Memory B cell (primary cell): ENCODE measurements around the gene LRP8.
A peak's percentile ranks its signal among the peaks of the same experiment; 100 is the strongest.

Experiments used
- ATAC-seq: fragments of 150-1000 bp; cut with Tn5 transposase; 2 replicates; pipeline ENCODE4 v1.10.0; 2021; ENCODE audit warnings: low read depth, mild to moderate bottlenecking, moderate library complexity
- DNase-seq, 2 donors: peaks; one replicate each; pipeline ENCODE4 v3.0.0; 2022; ENCODE audit warnings: low spot score in 2 of 2
- H3K27ac Mint-ChIP-seq: one replicate; pipeline ENCODE4 v1.8.0; 2022; ENCODE audit warnings: mild to moderate bottlenecking, moderate library complexity, mixed read lengths
- H3K27me3 Mint-ChIP-seq: one replicate; pipeline ENCODE4 v1.8.0; 2022; ENCODE audit warnings: mixed read lengths
- H3K36me3 Mint-ChIP-seq: one replicate; pipeline ENCODE4 v1.8.0; 2022; ENCODE audit warnings: mild to moderate bottlenecking, mixed read lengths
- H3K4me1 Mint-ChIP-seq: one replicate; pipeline ENCODE4 v1.8.0; 2022; ENCODE audit warnings: mixed read lengths
- H3K4me3 Mint-ChIP-seq: one replicate; pipeline ENCODE4 v1.8.0; 2022; ENCODE audit warnings: mild to moderate bottlenecking, moderate library complexity, mixed read lengths
- H3K9me3 Mint-ChIP-seq: one replicate; pipeline ENCODE4 v1.8.0; 2022; ENCODE audit warnings: mixed read lengths

Gene LRP8

DNA sequence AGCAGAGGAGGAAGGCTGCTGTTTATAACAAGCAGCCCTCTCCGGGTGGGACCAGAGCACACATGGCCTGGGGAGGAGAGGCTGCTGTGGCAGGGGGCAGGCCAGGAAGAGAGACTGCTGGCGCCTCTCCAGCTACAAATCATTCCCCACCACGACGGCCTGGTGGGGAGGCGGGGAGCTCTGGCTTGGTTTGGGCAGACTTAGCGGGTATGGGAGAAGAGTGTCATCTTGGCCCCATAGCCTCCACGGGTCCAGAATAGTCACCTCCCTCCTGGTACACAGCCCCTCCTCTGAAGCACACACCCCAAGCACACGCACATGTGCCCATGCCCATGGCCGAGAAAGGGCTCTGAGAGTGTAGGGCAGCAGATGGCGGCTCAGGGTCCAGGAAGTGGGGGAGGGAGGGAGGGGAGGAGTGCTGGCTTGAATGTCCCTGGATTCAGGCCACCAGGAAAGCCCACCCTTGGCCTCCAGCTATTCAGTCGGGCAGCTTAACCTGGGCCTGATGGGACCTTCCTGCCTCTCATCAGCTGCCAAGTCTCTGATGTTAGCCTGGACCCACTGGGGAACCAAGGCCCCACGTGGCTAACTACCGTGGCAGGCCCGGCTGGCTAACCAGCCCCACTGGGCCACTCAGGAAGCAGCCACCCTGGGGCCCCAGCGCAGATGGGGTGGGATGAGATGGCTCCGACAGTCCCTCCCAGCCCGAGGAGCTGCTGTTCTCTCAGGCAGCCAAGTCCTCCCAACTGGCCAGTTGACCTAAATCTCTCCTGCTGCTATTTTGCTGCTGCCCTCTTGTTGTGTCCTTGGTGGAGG lies 10.9 kb downstream of the LRP8 start:
- Mint-ChIP-seq H3K4me3 (no peak overlapping the region), H3K4me1 (peaks cover 20% of the 10 kb centered on the region), H3K27ac (no peak overlapping the region), H3K27me3 (no peaks in the 10 kb centered on the region), H3K9me3 (no peaks in the 10 kb centered on the region), H3K36me3 (no peaks in the 10 kb centered on the region)
- ATAC-seq (no peak), DNase-seq (no peak)

DNA sequence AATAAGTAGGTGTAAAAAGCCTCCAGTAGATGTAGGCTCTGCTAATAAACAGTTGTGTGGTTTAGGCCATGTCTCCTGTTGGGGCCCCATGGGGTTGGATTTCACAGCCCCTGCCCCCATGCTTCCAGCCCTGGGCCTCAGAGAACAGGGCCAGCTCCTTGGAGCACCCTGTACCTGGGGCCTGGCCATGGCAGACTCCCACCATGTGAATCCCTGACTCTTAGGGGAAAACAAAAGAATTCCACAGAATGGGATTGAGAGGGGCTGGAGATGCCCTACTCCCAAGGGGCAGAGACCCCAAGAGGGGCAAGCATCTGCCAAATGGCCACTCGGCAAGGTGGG lies 11.5 kb downstream of the LRP8 start:
- Mint-ChIP-seq H3K36me3 (no peaks in the 10 kb centered on the region), H3K4me3 (no peak overlapping the region), H3K9me3 (no peaks in the 10 kb centered on the region), H3K4me1 (peaks cover 18% of the 10 kb centered on the region), H3K27ac (no peak overlapping the region), H3K27me3 (no peaks in the 10 kb centered on the region)
- no peak for ATAC-seq
- no peak for DNase-seq

DNA sequence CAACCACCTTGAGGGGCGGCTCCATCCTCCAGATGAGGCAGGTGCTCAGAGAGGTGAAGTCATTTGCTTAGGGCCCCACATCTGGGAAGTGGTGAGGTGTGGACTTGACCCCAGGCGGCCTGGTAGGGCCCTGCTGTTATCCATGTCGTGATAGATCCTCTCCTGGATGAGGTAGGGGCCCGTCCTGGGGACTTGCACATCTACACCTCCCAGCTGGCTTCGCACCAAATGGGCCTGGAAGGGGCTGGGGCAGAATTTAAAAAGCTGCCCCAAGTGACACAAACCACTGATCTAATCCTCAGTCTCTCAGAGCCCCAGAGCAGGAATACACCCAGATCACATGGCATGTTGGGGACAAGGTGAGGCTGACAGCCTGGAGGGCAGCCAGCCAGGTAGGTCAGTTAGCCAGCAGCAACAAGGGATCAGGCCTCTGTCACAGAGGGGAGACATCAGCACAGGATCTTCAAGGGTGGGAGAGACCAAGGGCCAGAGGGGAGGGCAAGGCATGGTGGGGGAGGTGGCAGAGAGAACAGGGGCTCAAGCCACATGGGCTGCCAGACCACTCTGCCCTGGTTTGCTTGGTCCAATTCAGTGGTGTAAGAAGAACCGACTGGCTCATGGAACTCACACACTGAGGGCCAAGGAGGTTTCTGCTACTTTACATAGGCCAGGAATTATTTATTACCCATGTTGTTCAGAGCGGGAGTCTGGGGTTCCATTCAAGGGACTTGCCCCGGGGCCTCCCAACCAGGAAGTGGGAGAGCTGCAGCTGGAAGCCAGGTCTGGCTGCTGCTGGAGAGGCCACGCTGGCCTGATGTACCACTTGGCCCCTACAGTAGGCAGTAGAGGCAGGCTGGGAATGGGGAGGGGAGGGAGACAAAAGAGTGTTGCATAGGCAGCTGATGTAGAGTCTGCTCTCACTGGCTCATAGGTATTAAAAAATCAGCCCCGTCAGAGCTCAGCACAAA lies 12.1 kb downstream of the LRP8 start:
- Mint-ChIP-seq H3K36me3 (no peaks in the 10 kb centered on the region), H3K27ac (peak overlapping the region; percentile 19), H3K27me3 (no peaks in the 10 kb centered on the region), H3K9me3 (no peaks in the 10 kb centered on the region), H3K4me1 (peaks cover 15% of the 10 kb centered on the region), H3K4me3 (no peak overlapping the region)
- ATAC-seq (no peak), DNase-seq (no peak)

DNA sequence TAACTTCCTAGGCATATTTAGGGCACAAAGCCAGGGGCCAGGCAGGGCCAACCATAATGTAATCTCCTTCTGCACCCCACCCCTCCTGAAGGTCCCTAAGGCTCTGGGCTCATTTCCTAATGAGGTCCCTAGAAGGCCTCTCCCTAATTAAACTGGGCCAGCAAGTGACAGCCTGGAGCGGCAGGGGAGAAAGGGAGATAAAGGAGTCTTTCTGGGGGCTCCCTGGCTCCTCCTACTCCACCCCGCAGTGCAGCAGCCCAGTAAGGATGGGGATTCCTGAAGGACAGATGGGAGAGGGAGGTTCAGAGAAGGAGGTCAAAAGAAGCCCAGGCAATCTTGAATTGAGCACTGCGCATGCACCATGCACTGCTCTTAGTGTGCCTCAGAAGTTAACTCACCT lies 12.8 kb downstream of the LRP8 start:
- Mint-ChIP-seq H3K4me1 (peaks cover 15% of the 10 kb centered on the region), H3K36me3 (no peaks in the 10 kb centered on the region), H3K4me3 (no peak overlapping the region), H3K27me3 (no peaks in the 10 kb centered on the region), H3K27ac (no peak overlapping the region), H3K9me3 (no peaks in the 10 kb centered on the region)
- ATAC-seq (no peak), DNase-seq (no peak)

DNA sequence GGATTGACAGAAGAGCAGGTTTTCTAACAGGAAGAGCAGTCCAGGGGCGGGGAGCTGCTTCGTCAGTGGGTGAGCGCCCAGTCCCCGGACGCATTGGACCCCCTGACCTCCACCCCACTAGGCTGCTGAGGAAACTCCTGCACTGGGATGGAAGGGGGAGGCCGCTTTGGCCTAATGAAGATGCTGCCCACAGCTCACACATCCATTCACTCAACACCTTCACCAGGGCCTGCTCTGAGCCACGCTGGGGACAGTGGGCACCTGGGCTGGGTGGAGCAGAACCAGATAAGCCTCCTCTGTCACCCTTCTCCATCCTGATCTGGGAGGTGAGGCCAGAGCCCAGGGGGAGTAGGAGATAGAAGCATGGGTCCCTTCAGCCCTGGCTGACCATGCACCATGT lies 13.3 kb downstream of the LRP8 start:
- Mint-ChIP-seq H3K4me3 (no peak overlapping the region), H3K27ac (no peak overlapping the region), H3K27me3 (no peaks in the 10 kb centered on the region), H3K9me3 (no peaks in the 10 kb centered on the region), H3K4me1 (peaks cover 15% of the 10 kb centered on the region), H3K36me3 (no peaks in the 10 kb centered on the region)
- DNase-seq = no peak
- no peak for ATAC-seq

DNA sequence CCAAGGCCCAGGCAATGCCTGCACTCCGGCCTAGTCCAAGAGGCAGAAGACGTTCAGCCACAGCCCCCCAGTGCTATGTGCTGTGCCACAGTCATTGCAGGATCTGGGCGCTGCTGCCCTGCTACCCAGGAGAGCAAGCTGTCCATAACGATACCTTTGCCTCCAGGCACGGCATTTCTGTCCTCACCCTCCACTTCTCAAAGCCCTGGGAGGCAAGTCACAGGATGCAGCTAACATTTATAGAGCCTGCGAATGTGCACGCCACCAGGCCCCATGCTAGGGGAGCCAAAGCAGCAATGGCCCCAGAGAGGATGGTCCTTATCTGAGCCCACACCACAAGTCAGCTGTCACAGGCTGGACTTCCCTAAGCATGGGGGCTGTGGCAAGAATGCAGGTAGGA lies 13.8 kb downstream of the LRP8 start:
- H3K9me3 Mint-ChIP-seq = no peaks in the 10 kb centered on the region
- no peaks in the 10 kb centered on the region for H3K36me3 Mint-ChIP-seq
- H3K27ac Mint-ChIP-seq = peak overlapping the region; percentile 30
- ATAC-seq = no peak
- no peak for DNase-seq
- peaks cover 15% of the 10 kb centered on the region for H3K4me1 Mint-ChIP-seq
- H3K4me3 Mint-ChIP-seq = no peak overlapping the region
- no peaks in the 10 kb centered on the region for H3K27me3 Mint-ChIP-seq

DNA sequence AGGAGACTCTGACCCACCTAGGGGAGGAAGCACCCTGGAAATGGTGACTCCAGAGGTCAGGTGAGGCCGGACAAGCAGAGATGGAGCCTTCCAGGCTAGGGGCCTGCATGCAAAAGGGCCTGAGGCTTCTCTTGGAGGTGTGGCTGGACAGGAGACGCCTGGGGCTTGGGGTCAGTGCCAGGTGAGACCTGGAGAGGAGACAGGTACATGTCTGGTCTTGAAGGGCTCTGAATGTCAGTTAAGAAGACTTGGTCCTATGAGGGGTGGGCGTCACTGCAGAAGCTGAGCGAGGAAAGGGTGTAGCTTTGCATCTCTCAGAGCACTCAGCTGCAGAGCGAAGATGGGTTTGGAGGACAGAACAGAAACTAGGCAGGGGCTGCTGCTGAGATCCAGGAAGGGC lies 14.3 kb downstream of the LRP8 start:
- DNase-seq (no peak), ATAC-seq (no peak)
- Mint-ChIP-seq H3K27me3 (no peaks in the 10 kb centered on the region), H3K27ac (peak overlapping the region; percentile 30), H3K9me3 (no peaks in the 10 kb centered on the region), H3K4me1 (peaks cover 15% of the 10 kb centered on the region), H3K36me3 (no peaks in the 10 kb centered on the region), H3K4me3 (no peak overlapping the region)

DNA sequence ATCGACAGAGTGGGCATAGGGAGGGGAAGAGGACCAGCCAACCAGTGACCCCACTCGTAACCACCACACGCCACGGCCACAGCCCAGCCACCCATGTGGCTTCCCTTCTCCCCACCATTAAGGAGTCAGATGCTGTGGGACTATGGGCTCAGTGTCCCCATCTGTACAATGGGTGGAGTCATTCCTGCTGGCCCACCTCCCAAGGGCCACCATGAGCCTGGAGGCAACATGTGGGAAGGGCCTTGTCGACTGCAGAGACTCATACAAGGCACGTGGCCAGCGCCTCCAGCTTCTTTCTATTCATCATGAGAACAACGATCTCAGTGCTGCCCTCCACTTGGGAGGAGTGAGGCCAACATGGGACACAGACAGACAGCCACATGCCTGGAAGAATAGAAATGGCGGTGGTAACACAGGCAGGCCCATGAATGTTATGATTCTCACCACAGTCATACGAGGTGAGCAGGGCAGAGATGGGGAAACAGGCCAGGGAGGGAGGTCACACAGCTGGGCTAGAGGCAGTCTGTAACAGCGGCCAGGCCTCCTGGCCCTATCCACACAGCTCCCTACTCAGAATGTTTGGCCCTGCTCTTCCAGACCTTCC lies 16.1 kb downstream of the LRP8 start:
- no peaks in the 10 kb centered on the region for H3K27me3 Mint-ChIP-seq
- H3K4me3 Mint-ChIP-seq = no peak overlapping the region
- H3K9me3 Mint-ChIP-seq = no peaks in the 10 kb centered on the region
- peak overlapping the region; percentile 43 for H3K27ac Mint-ChIP-seq
- H3K4me1 Mint-ChIP-seq = peaks cover 7% of the 10 kb centered on the region
- no peaks in the 10 kb centered on the region for H3K36me3 Mint-ChIP-seq
- DNase-seq = no peak
- ATAC-seq = no peak

DNA sequence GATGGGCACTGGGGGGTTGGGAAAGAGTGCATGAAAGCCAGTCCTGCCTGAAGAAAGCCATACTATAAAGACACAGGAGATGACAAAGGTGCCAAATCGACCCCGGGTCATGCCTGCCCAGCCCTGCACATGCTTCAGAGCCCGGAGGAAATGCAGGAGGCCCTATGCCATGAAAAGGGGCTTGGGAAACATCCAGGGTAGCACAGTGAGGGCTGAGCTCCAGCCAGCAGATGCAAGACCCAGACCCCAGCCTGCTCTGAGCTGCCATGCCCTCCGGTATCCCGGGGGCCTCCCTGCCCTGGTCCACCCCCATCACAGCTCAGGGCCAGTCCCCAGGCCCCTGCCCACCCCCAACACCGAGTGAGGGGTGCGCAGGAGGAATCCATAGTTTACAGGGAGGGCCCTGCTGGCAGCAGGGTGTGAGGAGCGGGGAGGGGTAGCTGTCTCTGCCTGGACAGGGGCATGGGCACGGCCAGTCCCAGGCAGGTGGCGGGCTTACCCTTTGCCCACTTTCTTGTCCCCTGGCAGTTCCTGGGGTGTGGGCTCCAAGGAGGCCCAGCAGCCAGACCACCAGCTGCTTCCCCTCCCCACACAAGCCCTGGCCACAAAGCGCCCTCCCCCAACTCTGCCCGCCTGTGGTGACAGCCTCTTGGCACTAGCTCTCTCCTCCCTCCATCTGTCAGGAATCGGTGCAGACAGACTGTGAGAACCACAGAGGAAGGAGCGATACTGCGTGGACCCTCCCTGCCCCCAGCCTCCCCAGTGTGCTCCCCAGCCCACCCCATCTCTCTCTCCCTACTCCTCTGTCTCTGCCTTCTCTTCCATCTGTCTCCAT lies 16.8 kb downstream of the LRP8 start:
- H3K4me1 Mint-ChIP-seq = peaks cover 7% of the 10 kb centered on the region
- no peak for DNase-seq
- H3K27ac Mint-ChIP-seq = peak overlapping the region; percentile 43

DNA sequence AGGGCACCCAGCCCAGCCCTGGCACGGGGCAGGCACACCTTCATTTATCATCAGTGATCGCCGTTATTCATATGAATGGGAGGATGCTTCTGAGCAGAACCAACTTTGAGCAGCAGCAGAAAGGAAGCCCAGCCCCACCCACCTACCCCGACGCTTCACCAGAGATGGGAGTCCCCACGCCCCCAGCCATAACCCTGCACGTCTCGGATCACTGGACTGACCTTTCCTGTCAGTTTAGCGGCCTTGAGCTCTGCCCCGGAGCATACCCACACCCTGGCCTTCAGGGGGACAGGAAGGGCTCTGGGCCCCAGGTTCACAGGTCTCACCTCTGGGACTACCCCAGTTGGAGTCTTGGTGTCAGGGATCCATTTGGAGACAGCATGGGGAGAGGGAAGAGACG lies 18.1 kb downstream of the LRP8 start:
- no peaks in the 10 kb centered on the region for H3K36me3 Mint-ChIP-seq
- no peak overlapping the region for H3K4me3 Mint-ChIP-seq
- peaks cover 7% of the 10 kb centered on the region for H3K4me1 Mint-ChIP-seq
- no peak for DNase-seq
- no peak for ATAC-seq
- H3K27ac Mint-ChIP-seq = no peak overlapping the region
- H3K9me3 Mint-ChIP-seq = no peaks in the 10 kb centered on the region
- no peaks in the 10 kb centered on the region for H3K27me3 Mint-ChIP-seq

More for the DNA sequence above, 16.8 kb downstream of the LRP8 start:
- Mint-ChIP-seq H3K4me3 (no peak overlapping the region), H3K27me3 (no peaks in the 10 kb centered on the region), H3K36me3 (no peaks in the 10 kb centered on the region), H3K9me3 (no peaks in the 10 kb centered on the region)
- no peak for ATAC-seq

DNA sequence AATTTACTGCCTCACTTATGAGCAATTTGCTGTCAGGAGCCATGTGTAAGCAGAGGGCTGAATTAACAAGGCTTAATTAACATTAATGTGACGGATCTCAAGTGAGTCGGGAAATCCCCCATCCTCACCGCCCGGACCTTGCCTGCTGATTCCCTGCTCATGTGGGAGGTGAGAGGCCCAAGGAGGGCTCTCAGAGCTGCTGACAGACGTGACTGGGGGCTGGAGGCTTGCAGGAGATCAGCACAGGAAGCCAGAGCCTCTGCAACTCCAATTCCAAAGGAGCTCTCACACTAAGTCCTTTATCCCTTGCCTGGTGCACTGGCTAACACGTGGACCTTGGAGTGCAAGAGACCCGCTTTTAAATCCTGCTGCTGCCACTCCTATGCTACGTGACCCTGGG lies 19.4 kb downstream of the LRP8 start:
- peaks cover 4% of the 10 kb centered on the region for H3K4me1 Mint-ChIP-seq
- no peaks in the 10 kb centered on the region for H3K27me3 Mint-ChIP-seq
- H3K4me3 Mint-ChIP-seq = no peak overlapping the region
- H3K27ac Mint-ChIP-seq = no peak overlapping the region
- ATAC-seq (no peak), DNase-seq (no peak)
- H3K9me3 Mint-ChIP-seq = no peaks in the 10 kb centered on the region
- no peaks in the 10 kb centered on the region for H3K36me3 Mint-ChIP-seq

DNA sequence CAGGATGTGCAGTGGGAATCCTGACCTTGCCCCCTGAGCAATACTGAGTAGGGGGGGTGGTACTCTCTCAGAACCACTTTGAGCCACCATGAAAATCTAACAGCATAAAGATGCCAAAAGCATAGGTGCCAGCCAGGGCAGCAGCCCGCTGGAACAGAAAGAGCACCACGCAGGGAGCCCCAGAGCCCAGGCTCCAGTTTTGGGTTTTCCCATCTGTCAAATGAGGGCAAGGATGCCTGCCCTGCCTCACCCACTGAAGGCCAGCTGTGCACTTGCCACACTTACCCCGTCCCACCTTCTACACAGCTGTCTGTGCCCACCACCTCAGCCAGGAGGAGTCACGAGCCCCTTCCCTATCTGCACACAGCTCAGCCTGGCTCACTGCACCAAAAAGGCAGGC lies 20.8 kb downstream of the LRP8 start:
- no peak for ATAC-seq
- H3K4me1 Mint-ChIP-seq = no peaks in the 10 kb centered on the region
- no peak overlapping the region for H3K27ac Mint-ChIP-seq

DNA sequence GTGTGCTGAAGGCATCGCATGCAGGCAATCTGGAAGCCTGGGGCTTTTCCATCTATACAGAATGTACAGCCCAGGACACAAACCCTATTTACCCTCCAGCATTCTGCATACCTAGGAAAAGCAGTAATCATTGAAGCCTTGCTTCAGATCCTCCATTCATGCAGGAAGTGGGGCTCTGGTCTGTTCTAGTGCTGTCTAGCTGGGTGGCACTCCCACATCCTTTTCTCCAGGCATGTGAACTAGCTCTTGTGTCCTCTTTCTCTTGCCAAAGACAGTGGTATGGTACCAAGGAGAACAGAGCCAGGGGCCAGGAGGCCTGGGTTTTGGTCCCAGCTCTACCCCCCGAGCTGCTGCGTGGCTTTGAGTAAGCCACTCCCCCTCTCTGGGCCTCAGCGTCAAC lies 21.7 kb downstream of the LRP8 start:
- H3K9me3 Mint-ChIP-seq = no peaks in the 10 kb centered on the region
- no peaks in the 10 kb centered on the region for H3K36me3 Mint-ChIP-seq
- H3K4me1 Mint-ChIP-seq = no peaks in the 10 kb centered on the region
- no peak overlapping the region for H3K4me3 Mint-ChIP-seq
- no peaks in the 10 kb centered on the region for H3K27me3 Mint-ChIP-seq
- no peak for ATAC-seq
- H3K27ac Mint-ChIP-seq = no peak overlapping the region
- DNase-seq = no peak

More for the DNA sequence above, 20.8 kb downstream of the LRP8 start:
- Mint-ChIP-seq H3K27me3 (no peaks in the 10 kb centered on the region), H3K9me3 (no peaks in the 10 kb centered on the region), H3K36me3 (no peaks in the 10 kb centered on the region), H3K4me3 (no peak overlapping the region)
- no peak for DNase-seq
